Vagina (tissue), 2 donors: ENCODE measurements around the gene USF2. TPM values are rescaled to one million over a fixed set of nuclear protein-coding genes. Genes with fewer than 3 reads are reported as not detected.

Experiments used
- DNase-seq, 2 donors: peaks; one replicate each; pipeline ENCODE4 v3.0.0-alpha.2; 2017; ENCODE audit errors: extremely low spot score in 2 of 2
- H3K27ac ChIP-seq: fragments of 200-600 bp; sonication (generic); one replicate; pipeline ENCODE4 v1.5.1; 2019
- H3K27me3 ChIP-seq: fragments of 200-600 bp; sonication (generic); one replicate; pipeline ENCODE4 v1.5.1; 2019
- H3K36me3 ChIP-seq, 2 donors: fragments of 200-600 bp; sonication (generic); one replicate each; pipeline ENCODE4 v1.5.1; 2017 to 2019
- H3K4me1 ChIP-seq: fragments of 200-600 bp; sonication (generic); one replicate; pipeline ENCODE4 v1.5.1; 2019
- H3K4me3 ChIP-seq, 2 donors: fragments of 200-600 bp; sonication (generic); 1 replicate in 1 of 2; 2 replicates in 1 of 2; pipeline ENCODE4 v1.5.1; 2016 to 2019
- H3K9me3 ChIP-seq: fragments of 200-600 bp; sonication (generic); one replicate; pipeline ENCODE4 v1.5.1; 2019
- POLR2A ChIP-seq, 2 donors: fragments of 450-650 bp; IDR thresholded peaks; one replicate each; pipeline ENCODE4 v1.6.1; 2017; ENCODE audit warnings: antibody characterized with exemption in 2 of 2, mild to moderate bottlenecking in 2 of 2, moderate library complexity in 2 of 2
- POLR2AphosphoS5 ChIP-seq, 2 donors: sonication (generic); formaldehyde crosslinking; IDR thresholded peaks; one replicate each; pipeline ENCODE4 v1.9.0; 2017; ENCODE audit warnings: antibody characterized with exemption in 2 of 2, mild to moderate bottlenecking in 2 of 2, low read depth in 1 of 2; ENCODE audit not compliant: insufficient read depth in 1 of 2
- intact Hi-C: fragments of 100-400 bp; cut with DNase I; formaldehyde crosslinking; loops from one replicate; pipeline ENCODE4 v1.15.1; 2023
- total RNA-seq: library from RNA; depleted of rRNA; stranded (reverse); fragments of >200 nt; gene quantifications from one replicate; pipeline ENCODE4 v1.2.3, GENCODE V29; 2016
- TF ChIP-seq, protein P1 (sequence below), 3 experiments: fragments of 450-650 bp in 2 of 3; fragments of 200-600 bp in 1 of 3; sonication (generic) in 1 of 3; IDR thresholded peaks; one replicate each; pipeline ENCODE4 v1.5.1; 2017 to 2019; ENCODE audit warnings: antibody characterized with exemption in 3 of 3, mild to moderate bottlenecking in 2 of 3, moderate library complexity in 2 of 3

Gene USF2
- total RNA-seq, 1 donor from 2014 or later, result 95.5 TPM

DNA sequence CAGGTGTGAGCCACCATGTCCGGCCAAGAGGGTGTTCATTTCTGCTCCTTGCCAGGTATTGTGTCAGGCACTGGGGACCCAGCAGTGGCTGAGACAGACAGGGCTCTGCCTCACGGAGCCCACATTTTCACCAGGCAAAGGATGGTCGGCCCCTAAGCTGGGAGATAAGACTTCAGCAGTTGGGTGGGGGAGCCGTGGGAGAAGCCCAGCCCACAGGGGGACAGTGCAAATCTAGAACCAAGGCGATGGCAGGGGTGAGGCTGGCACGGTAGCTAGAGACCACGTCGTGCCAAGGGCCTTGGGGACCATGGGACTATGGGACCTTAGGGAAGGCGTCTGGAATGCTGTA lies 11.7 kb upstream of the USF2 start:
- Histone ChIP-seq H3K4me3 (no peak overlapping the region), H3K27me3 (no peaks in the 10 kb centered on the region), H3K36me3 (no peaks in the 10 kb centered on the region), H3K9me3 (no peaks in the 10 kb centered on the region), H3K4me1 (peaks cover 6% of the 10 kb centered on the region), H3K27ac (no peak overlapping the region)
- intact Hi-C loops, result no loop called here
- no peak for TF ChIP-seq POLR2A (IDR thresholded peaks at IDR 0.05)
- TF ChIP-seq, protein P1, sequence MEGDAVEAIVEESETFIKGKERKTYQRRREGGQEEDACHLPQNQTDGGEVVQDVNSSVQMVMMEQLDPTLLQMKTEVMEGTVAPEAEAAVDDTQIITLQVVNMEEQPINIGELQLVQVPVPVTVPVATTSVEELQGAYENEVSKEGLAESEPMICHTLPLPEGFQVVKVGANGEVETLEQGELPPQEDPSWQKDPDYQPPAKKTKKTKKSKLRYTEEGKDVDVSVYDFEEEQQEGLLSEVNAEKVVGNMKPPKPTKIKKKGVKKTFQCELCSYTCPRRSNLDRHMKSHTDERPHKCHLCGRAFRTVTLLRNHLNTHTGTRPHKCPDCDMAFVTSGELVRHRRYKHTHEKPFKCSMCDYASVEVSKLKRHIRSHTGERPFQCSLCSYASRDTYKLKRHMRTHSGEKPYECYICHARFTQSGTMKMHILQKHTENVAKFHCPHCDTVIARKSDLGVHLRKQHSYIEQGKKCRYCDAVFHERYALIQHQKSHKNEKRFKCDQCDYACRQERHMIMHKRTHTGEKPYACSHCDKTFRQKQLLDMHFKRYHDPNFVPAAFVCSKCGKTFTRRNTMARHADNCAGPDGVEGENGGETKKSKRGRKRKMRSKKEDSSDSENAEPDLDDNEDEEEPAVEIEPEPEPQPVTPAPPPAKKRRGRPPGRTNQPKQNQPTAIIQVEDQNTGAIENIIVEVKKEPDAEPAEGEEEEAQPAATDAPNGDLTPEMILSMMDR (IDR thresholded peaks at IDR 0.05), result no peak
- no peak for TF ChIP-seq POLR2AphosphoS5 (IDR thresholded peaks at IDR 0.05; ENCODE audit: insufficient read depth in 1 of 2, low read depth in 1 of 2)
- DNase-seq, result peak; percentile 22 to 70

DNA sequence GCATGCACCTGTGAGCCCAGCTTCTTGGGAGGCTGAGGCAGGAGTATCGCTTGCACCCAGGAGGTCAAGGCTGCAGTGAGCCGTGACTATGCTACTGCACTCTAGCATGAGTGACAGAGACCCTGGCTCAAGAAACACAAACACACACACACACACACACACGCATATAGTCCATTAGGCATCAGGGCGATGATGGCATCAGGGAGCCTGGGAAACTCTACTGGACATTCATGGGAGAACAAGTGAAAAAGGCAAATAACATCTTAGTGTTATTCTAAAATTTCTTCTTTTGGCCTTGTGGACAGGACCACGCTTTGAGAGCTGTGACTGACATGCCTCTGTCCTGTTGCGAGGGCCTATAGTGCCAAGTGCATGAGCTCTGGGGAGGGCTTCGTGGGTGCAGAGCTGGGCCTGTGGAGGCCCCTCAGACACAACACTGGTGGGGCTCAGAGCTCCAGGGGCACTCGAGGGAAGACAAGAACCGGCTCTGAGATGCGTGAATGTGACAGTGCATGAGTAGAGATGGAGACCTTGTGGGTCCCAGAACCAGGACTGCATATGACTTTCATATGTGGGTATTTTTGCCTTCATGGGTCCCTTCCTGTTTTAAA lies 8.0 kb upstream of the USF2 start:
- H3K4me1 ChIP-seq, result peaks cover 31% of the 10 kb centered on the region
- intact Hi-C loops, result no loop called here

GRCh38 chr19:35261356-35262100 lies 7.2 kb upstream of the USF2 start:
- TF ChIP-seq POLR2AphosphoS5 (IDR thresholded peaks at IDR 0.05; ENCODE audit: insufficient read depth in 1 of 2, low read depth in 1 of 2) (no peak), POLR2A (IDR thresholded peaks at IDR 0.05) (no peak)
- TF ChIP-seq, protein P1 (IDR thresholded peaks at IDR 0.05), result no peak
- Histone ChIP-seq H3K4me1 (peaks cover 39% of the 10 kb centered on the region), H3K4me3 (no peak overlapping the region), H3K27me3 (no peaks in the 10 kb centered on the region), H3K9me3 (no peaks in the 10 kb centered on the region), H3K27ac (no peak overlapping the region), H3K36me3 (no peaks in the 10 kb centered on the region)
- peak; percentile 25 to 77 for DNase-seq
- intact Hi-C loops, result no loop called here

More for the DNA sequence above, 8.0 kb upstream of the USF2 start:
- DNase-seq, result peak; percentile 28 to 58
- Histone ChIP-seq H3K36me3 (no peaks in the 10 kb centered on the region), H3K9me3 (no peaks in the 10 kb centered on the region), H3K4me3 (no peak overlapping the region), H3K27ac (no peak overlapping the region), H3K27me3 (no peaks in the 10 kb centered on the region)
- TF ChIP-seq POLR2AphosphoS5 (IDR thresholded peaks at IDR 0.05; ENCODE audit: insufficient read depth in 1 of 2, low read depth in 1 of 2) (no peak), POLR2A (IDR thresholded peaks at IDR 0.05) (no peak)
- TF ChIP-seq, protein P1 (IDR thresholded peaks at IDR 0.05), result no peak

DNA sequence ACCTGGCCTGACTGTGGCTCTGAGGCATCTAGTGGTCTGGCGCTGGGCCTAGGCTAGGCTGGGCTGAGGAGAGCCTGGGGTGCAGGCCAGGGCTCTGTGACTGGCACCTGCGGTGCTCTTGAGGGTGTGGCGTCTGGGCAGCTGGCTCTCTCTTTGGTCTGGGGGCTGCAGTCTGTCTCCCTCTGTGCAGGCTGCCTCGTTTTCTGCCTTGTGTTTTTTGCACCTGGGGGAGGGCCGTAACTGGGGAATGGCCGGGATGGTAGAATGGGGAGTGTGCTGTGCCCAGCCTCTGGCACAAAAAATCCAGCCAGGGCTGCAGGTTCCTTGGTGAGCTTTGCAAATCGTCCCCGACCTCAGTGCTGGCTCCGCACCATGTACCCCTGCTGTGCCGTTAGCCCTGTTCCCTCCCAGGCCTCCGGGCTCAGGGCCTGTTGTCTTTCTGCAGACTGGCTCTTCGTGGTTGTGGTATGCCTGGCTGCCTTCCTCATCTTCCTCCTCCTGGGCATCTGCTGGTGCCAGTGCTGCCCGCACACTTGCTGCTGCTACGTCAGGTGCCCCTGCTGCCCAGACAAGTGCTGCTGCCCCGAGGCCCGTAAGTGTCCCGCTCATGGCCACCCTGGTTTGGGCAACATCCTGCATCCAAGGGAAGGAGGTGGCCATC lies 6.5 kb upstream of the USF2 start:
- Histone ChIP-seq H3K27me3 (no peaks in the 10 kb centered on the region), H3K36me3 (no peaks in the 10 kb centered on the region), H3K4me1 (peaks cover 46% of the 10 kb centered on the region), H3K27ac (no peak overlapping the region), H3K9me3 (no peaks in the 10 kb centered on the region), H3K4me3 (no peak overlapping the region)
- TF ChIP-seq POLR2A (IDR thresholded peaks at IDR 0.05) (no peak), POLR2AphosphoS5 (IDR thresholded peaks at IDR 0.05; ENCODE audit: insufficient read depth in 1 of 2, low read depth in 1 of 2) (no peak)
- TF ChIP-seq, protein P1 (IDR thresholded peaks at IDR 0.05), result no peak
- intact Hi-C loops, result no loop called here
- DNase-seq, result peak; percentile 88 to 93
